22Rv1 (cell line): ENCODE data around the gene KCNK2.

Source experiments
- H3K27ac ChIP-seq: fragments of 450-650 bp; 2 replicates; pipeline ENCODE4 v1.5.1; 2017
- ZFX ChIP-seq: fragments of 450-650 bp; IDR thresholded peaks from 2 replicates; pipeline ENCODE4 v1.6.1; 2017; ENCODE audit warnings: antibody characterized with exemption, borderline replicate concordance
- TF ChIP-seq, protein P1 (sequence below): fragments of 450-650 bp; IDR thresholded peaks from 2 replicates; pipeline ENCODE4 v1.5.1; 2017; ENCODE audit warnings: mild to moderate bottlenecking

KCNK2 gene

GRCh38 chr1:215282557-215282956 lies 200.0 kb downstream of the KCNK2 start:
- no peak overlapping the region for H3K27ac ChIP-seq
- TF ChIP-seq, protein P1, sequence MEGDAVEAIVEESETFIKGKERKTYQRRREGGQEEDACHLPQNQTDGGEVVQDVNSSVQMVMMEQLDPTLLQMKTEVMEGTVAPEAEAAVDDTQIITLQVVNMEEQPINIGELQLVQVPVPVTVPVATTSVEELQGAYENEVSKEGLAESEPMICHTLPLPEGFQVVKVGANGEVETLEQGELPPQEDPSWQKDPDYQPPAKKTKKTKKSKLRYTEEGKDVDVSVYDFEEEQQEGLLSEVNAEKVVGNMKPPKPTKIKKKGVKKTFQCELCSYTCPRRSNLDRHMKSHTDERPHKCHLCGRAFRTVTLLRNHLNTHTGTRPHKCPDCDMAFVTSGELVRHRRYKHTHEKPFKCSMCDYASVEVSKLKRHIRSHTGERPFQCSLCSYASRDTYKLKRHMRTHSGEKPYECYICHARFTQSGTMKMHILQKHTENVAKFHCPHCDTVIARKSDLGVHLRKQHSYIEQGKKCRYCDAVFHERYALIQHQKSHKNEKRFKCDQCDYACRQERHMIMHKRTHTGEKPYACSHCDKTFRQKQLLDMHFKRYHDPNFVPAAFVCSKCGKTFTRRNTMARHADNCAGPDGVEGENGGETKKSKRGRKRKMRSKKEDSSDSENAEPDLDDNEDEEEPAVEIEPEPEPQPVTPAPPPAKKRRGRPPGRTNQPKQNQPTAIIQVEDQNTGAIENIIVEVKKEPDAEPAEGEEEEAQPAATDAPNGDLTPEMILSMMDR, result no peak
- TF ChIP-seq ZFX, result no peak

DNA sequence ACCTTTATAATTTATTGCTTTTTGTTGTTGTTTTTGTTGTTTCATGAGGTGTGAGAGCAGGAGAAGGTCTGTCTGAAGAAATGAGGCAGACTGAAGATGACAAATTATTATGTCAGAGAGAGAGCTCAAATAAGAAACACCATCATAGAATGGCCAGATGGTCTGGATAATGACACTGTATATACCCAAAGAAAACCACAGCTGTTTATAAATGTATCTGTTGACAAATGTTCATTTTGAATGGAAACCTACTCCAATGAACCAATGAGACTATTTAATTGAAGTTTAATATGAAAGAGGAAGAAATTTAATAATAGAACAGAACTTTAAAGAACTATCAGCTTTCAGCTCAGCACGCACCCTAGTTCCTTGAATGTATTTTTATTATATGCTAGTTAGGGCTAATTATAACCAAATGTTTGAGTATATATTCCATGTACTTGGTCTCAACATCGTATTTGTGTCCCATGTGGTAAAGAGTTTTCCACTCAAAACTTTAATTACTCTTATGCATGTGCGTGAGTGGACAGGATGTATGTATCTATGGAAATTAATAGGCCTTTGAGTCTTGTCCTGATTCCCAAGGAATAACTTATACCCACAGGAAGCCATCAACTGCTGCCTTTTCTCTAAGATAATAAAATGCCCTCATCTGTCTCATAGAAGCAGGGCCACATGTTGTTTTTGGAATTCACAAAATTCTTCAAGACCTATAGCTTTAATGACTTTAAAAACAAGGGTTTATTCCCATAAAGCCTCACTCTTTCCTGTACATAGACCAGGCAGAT lies 202.7 kb downstream of the KCNK2 start:
- TF ChIP-seq, protein P1, result no peak
- no peak for TF ChIP-seq ZFX
- no peak overlapping the region for H3K27ac ChIP-seq
